COLO829 (cell line): ENCODE data around the gene CCND1.
A peak's percentile ranks its signal among the peaks of the same experiment; 100 is the strongest.
"Not testable (repeated sequence)": the region's sequence is repeated elsewhere in the genome, so short reads cannot be mapped to it uniquely, and the experiment has no call there.

ENCODE experiments used
- DNase-seq: peaks from one replicate; pipeline ENCODE4 v3.0.0; 2012; ENCODE audit warnings: low spot score

Gene CCND1

GRCh38 chr11:69667619-69668604 is 27.0 kb downstream of the CCND1 start:
- DNase-seq, result no peak

GRCh38 chr11:69669486-69669885 is 28.5 kb downstream of the CCND1 start:
- no peak for DNase-seq

GRCh38 chr11:69670158-69670845 is 29.3 kb downstream of the CCND1 start:
- peak; percentile 86 for DNase-seq

- no peak for DNase-seq
Observed at GRCh38 chr11:69671734-69672465, 30.9 kb downstream of the CCND1 start.

GRCh38 chr11:69674267-69674885 is 33.4 kb downstream of the CCND1 start:
- DNase-seq, result peak; percentile 26

- peak; percentile 96 for DNase-seq
Observed at GRCh38 chr11:69674886-69675714, 34.1 kb downstream of the CCND1 start, which contains the start of gene LTO1. Gene LTO1, minus strand, starts transcription at chr11:69675353. Its CDS starts 114 bp downstream, at chr11:69675239.

GRCh38 chr11:69677749-69678148 is 36.8 kb downstream of the CCND1 start:
- DNase-seq, result no peak

GRCh38 chr11:69680688-69681087 is 39.7 kb downstream of the CCND1 start:
- no peak for DNase-seq

- no peak for DNase-seq
Observed at GRCh38 chr11:69682221-69682620, 41.3 kb downstream of the CCND1 start.

- no peak for DNase-seq
Observed at GRCh38 chr11:69682681-69683326, 41.8 kb downstream of the CCND1 start.

GRCh38 chr11:69683764-69684333 is 42.9 kb downstream of the CCND1 start:
- DNase-seq, result no peak

GRCh38 chr11:69684651-69685050 is 43.7 kb downstream of the CCND1 start:
- DNase-seq, result no peak

- DNase-seq, result no peak
Observed at GRCh38 chr11:69685348-69685747, 44.4 kb downstream of the CCND1 start.

GRCh38 chr11:69686452-69686851 is 45.5 kb downstream of the CCND1 start:
- DNase-seq, result no peak

- no peak for DNase-seq
Observed at GRCh38 chr11:69686856-69687255, 45.9 kb downstream of the CCND1 start.

GRCh38 chr11:69687969-69688771 is 47.2 kb downstream of the CCND1 start:
- not testable (repeated sequence) for DNase-seq

- no peak for DNase-seq
Observed at GRCh38 chr11:69689484-69690319, 48.7 kb downstream of the CCND1 start.

- no peak for DNase-seq
Observed at GRCh38 chr11:69691463-69691862, 50.5 kb downstream of the CCND1 start.
